HG03565 (cell line): ENCODE data around the gene SPC25.

ENCODE experiments used
- ATAC-seq: cut with Tn5 transposase; IDR thresholded peaks from one replicate; pipeline ENCODE4 v1.9.1; 2021; ENCODE audit warnings: mild to moderate bottlenecking, moderate library complexity; ENCODE audit not compliant: unreplicated experiment

SPC25 gene

DNA sequence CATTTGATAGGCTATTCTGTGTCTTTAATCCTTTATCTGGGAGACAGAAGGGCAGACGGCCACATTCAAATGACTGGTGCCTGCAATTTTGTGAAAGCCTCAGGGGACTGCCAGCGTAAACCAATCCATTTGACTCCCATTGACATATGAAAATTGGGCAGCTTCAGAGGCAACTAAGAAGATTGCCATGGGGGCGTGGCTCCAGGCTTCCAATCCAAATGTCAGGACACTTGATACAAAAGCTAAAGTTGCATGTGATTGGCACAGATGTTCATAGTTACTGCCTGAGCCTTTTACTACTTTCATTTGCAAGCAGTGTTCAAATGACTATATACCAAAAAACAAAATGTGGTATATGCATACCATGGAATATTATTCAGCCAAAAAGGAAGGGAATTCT lies 42.0 kb downstream of the SPC25 start:
- no peak for ATAC-seq

DNA sequence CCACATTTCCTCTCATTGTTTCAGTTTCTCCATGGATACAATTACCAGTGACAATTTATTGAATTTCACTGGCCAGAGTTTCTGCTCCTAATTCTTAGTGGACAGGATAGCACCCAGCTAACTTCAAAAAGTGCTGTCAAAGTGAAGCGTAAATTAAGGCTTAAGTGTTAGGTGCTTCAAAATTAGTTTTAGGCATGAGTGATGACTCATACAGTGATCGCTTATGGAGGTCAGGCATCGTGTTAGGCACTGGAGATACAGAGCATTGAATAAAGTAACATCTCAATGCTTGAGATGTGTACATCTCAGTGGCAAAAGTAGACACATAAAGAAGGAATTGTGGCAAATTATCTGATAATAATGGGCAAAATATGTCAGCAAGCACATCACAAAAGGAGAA lies 47.0 kb downstream of the SPC25 start:
- ATAC-seq, result no peak

DNA sequence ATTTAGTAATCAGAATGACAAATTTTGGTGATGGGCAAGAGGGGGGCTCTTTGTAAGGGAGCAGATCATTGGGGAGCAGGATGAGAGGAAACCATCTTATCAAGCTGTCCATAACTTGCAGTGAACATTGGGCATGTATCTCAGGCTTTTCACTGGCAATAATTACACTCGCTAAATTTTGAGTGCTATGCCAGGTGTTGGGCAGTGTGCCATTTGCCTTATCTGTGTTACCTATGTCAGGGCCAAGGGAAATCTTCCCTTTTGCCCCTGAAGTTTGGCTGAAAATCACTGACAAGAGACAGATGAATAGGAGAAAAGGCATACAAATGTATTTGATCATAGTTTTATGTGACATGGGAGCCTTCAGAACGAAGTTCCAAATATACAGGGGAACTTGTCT lies 48.8 kb downstream of the SPC25 start:
- no peak for ATAC-seq

- ATAC-seq, result no peak
Measured at GRCh38 chr2:168835969-168836368, 54.3 kb downstream of the SPC25 start.

DNA sequence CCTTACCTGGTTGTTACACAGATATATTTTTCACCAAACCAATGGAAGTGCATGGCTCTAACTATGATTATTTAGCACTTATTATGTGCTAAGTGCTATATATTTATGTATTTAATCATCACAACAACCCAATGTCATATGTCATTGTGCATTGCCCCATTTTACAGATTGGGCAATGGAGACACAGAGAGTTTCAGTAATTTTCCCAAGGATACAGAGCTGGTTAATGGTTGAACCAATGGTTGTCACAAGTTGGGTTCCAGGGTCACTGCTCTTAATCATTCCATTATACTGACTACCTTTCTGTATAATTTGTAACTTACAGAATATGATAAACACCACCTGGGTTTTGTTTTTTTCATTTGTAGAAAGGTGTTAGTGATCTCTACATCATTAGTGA lies 58.6 kb downstream of the SPC25 start:
- ATAC-seq, result no peak

DNA sequence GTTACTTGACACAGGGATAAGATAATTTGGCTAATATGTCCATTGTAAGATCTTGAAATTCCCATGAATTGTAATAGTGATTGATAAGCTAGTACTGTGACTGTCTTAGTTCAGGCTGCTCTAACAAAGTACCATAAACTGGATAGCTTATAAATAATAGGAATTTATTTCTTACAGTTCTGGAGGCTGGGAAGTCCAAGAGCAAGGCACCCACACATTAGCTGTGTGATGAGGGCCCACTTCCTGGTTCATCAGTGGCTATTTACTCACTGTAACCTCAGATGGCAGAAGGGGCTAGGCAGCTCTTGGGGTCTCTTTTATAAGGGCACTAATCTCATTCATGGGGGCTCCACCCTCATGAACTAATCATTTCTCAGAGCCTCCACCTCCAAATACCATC lies 59.3 kb downstream of the SPC25 start:
- no peak for ATAC-seq

GRCh38 chr2:168825126-168825525 lies 65.1 kb downstream of the SPC25 start:
- ATAC-seq, result no peak

DNA sequence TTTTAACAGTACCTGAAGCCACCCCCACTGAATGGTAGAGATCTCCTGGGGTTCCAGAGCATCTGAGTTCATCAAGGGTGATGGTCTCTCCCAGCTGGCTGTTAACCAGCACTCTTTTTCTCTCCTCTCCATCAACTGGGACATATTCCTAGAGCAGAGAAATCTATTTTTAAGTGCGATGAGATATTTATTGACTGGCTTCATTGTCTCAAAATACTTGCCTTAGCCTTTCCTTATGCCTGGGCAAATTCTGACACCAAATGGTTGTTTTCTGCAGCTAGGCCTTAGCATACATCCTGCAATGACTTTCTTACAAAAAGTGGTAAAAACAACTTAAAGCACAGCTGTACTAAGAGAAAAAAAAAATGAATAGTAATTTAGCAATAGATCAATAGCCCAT lies 68.2 kb downstream of the SPC25 start:
- no peak for ATAC-seq

DNA sequence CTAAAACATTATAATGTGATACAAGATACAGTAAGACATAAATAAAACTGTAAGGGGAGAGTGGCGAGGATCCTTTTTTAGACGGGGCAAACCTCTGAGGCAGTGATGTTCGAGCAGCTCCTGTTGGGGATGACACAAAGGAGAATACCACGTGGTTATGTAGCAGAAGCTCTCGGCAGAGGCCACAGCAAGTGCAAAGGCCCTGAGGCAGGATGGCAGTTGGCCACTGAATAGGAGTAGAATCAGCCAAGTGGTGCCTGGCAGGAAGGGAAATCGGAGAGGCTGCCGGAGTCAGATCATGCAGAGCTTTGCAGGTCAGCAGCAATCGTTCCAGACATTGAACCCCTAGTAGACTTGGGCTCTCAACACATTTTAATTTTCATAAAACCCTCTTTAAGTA lies 68.7 kb downstream of the SPC25 start:
- no peak for ATAC-seq
